Activated naive CD4-positive, alpha-beta T cell (primary cell): ENCODE measurements around the gene ISLR2.
"Not testable (repeated sequence)": the region's sequence is repeated elsewhere in the genome, so short reads cannot be mapped to it uniquely, and the experiment has no call there.

Source experiments
- DNase-seq, 4 experiments: peaks; one replicate each; lab custom pipeline; 2025; lab: John Stamatoyannopoulos, UW

ISLR2 gene

GRCh38 chr15:74130155-74130848 lies at the start of gene ISLR2:
TSS of gene ISLR2 (plus strand) at chr15:74130586. CDS start at chr15:74132755, 2,169 bp downstream.
- DNase-seq = no peak

GRCh38 chr15:74082450-74082849 lies 47.9 kb upstream of the ISLR2 start, which contains the start of gene GOLGA6A:
TSS of gene GOLGA6A (minus strand) at chr15:74082550. CDS start at chr15:74082509, 41 bp downstream.
- not testable (repeated sequence) for DNase-seq

- DNase-seq = not testable (repeated sequence)
Observed at GRCh38 chr15:74094567-74094966, 35.8 kb upstream of the ISLR2 start.

GRCh38 chr15:74095610-74096009 lies 34.8 kb upstream of the ISLR2 start:
- not testable (repeated sequence) for DNase-seq

GRCh38 chr15:74096753-74097474 lies 33.5 kb upstream of the ISLR2 start:
- DNase-seq = not testable (repeated sequence)

- DNase-seq = not testable (repeated sequence)
Observed at GRCh38 chr15:74099963-74100733, 30.2 kb upstream of the ISLR2 start.

GRCh38 chr15:74108111-74108510 lies 22.3 kb upstream of the ISLR2 start:
- no peak for DNase-seq

- not testable (repeated sequence) for DNase-seq
Observed at GRCh38 chr15:74108611-74109010, 21.8 kb upstream of the ISLR2 start.

- no peak for DNase-seq
Observed at GRCh38 chr15:74109713-74110112, 20.7 kb upstream of the ISLR2 start.

- DNase-seq = no peak
Observed at GRCh38 chr15:74120426-74120825, 10.0 kb upstream of the ISLR2 start.

GRCh38 chr15:74121039-74121438 lies 9.3 kb upstream of the ISLR2 start:
- no peak for DNase-seq

GRCh38 chr15:74121858-74122257 lies 8.5 kb upstream of the ISLR2 start:
- DNase-seq = no peak

GRCh38 chr15:74122403-74123130 lies 7.8 kb upstream of the ISLR2 start:
- DNase-seq = no peak

GRCh38 chr15:74123131-74123429 lies 7.3 kb upstream of the ISLR2 start:
- no peak for DNase-seq

- no peak for DNase-seq
Observed at GRCh38 chr15:74123658-74124057, 6.7 kb upstream of the ISLR2 start.

- DNase-seq = no peak
Observed at GRCh38 chr15:74124196-74124595, 6.2 kb upstream of the ISLR2 start.

- DNase-seq = no peak
Observed at GRCh38 chr15:74124759-74125158, 5.6 kb upstream of the ISLR2 start.

- DNase-seq = peak; percentile 60 to 83 (median 78)
Observed at GRCh38 chr15:74127255-74127953, 3.0 kb upstream of the ISLR2 start.

- DNase-seq = no peak
Observed at GRCh38 chr15:74127954-74128784, 2.2 kb upstream of the ISLR2 start.

GRCh38 chr15:74128785-74129585 lies 1.4 kb upstream of the ISLR2 start:
- no peak for DNase-seq
